Activated T-helper 1 cell treated with anti-CD3 and anti-CD28 coated beads, Interleukin-2, amount 50 U/mL, for 16 hours (primary cell): Measurements from ENCODE around the gene SRRM1.
"Not testable (repeated sequence)": the region's sequence is repeated elsewhere in the genome, so short reads cannot be mapped to it uniquely, and the experiment has no call there.

ENCODE experiments used
- DNase-seq, 2 donors: peaks; one replicate each; pipeline ENCODE4 v3.0.0-alpha.2; 2020; ENCODE audit warnings: low read depth in 1 of 2, low spot score in 1 of 2

The SRRM1 gene

GRCh38 chr1:24641646-24642151 is 1.4 kb upstream of the SRRM1 start:
- DNase-seq, result peak in 1 of 2 donors; percentile 3

DNA sequence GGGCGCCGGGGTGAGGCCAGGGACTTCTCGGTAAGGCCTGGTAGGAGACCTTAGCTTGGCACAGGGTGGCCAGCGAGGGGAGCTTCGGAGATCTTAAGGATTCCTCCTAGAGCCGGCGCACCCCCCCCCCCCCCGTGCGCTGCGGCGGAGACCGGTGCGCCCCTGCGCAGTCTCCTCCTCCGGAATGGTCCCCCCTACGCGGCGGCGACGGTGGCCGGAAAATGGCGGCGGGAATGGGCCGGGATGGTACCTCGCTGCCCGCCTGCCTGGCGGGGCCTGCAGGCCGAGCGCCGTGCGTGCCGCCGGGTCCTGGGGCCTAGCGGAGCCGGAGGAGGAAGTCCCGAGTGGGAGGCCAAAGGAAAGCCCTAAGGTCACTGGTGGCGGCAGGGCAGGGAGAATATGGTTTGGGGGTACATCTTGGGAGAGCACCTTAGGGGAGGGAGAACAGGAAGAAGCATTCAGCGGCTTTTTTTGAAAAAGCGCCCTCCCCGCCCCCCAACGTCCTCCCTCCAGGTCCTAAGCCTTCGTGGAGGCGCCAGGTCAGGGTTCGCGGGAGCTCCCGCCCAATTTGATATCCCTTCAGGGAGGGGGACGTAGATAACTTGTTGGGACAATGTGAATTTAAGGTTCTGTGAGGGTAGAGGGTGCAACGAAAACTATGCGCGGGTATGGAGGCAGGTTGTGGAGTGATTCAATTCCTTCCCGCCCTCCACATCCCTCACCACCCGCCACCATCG is 429 bp downstream of the SRRM1 start:
- peak in 1 of 2 donors; percentile 42 for DNase-seq

DNA sequence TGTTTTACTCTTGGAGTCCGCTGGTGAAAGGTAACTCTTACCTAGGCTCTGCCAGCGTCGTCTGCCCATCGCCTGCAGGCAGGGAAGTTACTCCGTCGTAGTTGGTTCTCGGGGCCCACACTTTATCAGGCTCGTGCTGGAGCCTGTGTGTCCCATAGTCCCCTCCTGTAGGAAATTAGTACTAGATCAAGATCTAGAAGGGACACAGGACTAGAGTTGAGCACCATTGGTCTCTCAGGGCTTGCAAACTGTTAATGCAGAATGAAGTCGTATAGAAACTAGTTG is 940 bp downstream of the SRRM1 start:
- no peak for DNase-seq

GRCh38 chr1:24648919-24649318 is 5.8 kb downstream of the SRRM1 start:
- DNase-seq, result no peak

DNA sequence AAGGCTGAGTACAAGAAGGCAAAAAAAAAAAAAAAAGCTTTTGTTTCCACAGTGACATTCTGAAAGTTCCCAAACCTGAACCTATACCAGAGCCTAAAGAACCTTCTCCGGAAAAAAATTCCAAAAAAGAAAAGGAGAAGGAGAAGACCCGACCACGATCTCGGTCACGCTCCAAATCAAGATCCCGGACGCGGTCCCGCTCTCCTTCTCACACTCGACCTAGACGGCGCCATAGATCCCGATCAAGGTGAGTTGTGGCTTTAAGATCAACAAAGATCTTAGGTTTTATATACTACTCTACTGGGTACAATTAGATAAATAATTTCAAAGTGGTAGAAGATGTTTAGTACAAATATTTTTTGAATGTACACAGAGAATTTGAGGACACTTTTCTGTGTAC is 9.3 kb downstream of the SRRM1 start:
- DNase-seq, result no peak

DNA sequence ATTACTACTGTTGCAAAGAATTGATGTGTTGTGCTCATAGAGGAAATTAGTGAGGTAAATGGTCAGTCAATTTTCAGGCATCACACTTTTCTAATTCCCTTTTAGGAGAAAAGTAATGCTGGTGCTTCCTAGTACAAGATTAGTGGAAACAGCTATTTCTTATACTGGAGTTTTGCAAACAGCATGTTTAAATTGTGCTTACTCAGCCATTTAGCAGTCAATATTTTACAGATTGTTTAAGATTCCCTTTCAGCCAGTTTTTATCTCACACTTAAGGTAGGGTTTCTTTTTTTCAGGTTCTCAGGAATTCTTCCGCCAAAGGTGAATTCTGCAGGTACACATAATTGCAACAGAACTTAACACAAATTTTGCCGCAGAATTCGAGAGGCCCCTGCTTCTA is 10.9 kb downstream of the SRRM1 start:
- DNase-seq, result no peak

DNA sequence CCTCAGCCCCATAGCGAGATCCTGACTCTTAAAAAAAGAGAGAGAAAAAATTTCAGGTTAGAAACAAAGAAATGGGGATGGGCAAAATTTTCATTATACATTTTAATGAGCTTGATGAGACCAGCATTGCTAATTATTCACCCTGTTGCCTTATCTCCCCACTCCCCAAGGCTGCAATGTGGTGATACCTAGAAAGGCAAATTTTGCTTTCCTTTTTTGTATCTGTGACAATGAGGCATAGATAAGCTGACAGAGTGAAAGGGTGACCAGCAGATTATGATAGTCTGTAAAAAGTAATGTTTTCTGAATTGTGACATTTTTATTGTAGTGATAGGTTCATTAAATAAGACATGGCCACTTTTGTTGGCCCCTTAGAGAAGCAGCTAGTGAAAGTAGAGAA is 12.9 kb downstream of the SRRM1 start:
- DNase-seq, result no peak

GRCh38 chr1:24657781-24658180 is 14.7 kb downstream of the SRRM1 start:
- no peak for DNase-seq

- DNase-seq, result no peak
Measured at GRCh38 chr1:24659166-24659904, 16.2 kb downstream of the SRRM1 start.

GRCh38 chr1:24659993-24660665 is 17.0 kb downstream of the SRRM1 start:
- no peak for DNase-seq

- DNase-seq, result no peak
Measured at GRCh38 chr1:24664507-24665033, 21.5 kb downstream of the SRRM1 start.

DNA sequence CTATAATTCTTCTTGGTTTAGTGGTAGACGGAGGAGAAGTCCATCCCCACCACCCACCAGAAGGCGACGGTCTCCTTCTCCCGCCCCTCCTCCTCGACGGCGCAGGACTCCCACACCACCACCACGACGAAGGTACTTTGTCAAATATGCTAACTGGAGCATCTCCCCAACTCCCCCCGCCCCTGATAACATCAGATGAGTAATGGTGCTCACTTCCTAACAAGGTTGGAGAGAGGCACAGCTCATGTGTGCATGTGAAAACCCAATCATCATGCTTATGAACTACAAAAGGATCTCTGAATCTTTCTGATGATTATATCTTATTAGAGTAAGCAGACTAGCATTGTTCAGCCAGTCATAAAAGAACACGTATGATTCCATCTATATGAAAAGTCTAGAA is 23.7 kb downstream of the SRRM1 start:
- DNase-seq, result no peak

DNA sequence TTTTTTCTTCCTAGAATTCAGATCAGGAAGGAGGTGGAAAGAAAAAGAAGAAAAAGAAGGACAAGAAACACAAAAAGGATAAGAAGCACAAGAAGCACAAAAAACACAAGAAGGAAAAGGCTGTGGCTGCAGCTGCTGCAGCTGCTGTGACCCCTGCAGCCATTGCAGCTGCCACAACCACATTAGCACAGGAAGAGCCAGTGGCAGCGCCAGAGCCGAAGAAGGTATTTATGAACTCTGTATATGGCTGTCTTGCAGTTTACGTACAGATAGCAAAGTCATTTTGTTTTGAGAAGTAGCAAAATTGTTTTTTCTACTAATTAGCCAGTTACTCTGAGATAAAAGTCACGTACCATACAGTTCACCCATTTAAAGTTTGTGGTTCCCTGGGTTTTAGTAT is 28.3 kb downstream of the SRRM1 start:
- DNase-seq, result not testable (repeated sequence)

DNA sequence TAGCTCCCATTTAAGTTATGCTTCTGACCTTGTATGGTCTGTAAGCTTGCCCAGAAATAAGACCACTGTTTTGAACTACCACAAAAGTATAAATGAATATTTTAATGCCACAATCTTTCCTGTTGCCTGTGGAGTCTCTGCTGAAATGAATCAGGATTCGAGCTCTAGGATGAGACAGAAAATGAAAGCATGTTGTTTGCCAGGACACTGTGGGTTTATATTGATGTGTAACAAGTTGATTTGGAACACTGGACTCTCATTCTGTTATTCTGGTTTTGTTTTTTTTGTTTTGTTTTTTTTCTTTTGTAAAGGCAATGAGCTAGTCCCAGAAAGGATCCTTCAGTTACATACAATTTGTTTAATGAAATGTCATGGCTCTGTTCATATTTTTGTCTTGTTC is 29.6 kb downstream of the SRRM1 start:
- DNase-seq, result not testable (repeated sequence)

DNA sequence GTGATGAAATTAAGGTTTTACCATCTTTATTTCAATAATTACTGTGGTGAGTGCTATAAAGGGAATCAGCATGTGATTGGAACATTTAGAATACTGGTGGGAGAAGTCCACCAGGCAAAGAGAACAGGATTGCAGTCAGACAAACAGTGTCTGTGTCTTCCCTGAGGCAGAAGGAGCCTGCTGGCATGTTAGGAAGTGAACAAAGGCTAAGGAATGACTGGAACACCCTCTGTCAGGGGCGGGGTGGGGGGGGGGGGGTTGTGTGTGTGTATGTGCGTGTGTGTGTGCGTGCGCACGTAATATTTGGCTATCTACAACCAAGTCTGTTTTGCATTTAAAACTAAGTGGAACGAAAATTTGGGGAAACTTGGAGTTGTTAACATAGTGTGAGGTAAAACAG is 30.2 kb downstream of the SRRM1 start:
- no peak for DNase-seq

- DNase-seq, result not testable (repeated sequence)
Measured at GRCh38 chr1:24678421-24678820, 35.3 kb downstream of the SRRM1 start.

GRCh38 chr1:24679725-24680124 is 36.6 kb downstream of the SRRM1 start:
- DNase-seq, result no peak

DNA sequence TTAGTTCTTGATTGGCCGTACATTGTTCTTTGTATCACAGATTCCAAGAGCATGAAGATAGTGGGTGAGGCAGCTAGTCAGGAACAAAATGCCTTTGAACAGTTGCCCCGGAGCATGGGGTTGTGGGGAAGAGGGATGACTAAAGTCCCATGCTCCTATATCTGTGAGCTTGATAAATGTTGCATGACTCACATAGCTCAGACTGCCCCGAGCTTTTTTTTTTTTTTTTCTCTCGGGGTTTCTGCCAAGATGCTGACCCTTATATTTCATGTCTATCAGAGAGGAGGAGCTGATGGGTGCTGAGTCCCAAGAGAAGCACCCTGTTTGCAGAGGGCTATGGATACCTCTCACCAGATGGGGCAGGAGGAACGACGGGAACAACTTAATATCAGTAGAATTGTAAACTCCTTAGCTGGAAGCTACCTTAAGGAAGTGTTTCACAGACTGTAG is 40.6 kb downstream of the SRRM1 start:
- DNase-seq, result no peak

GRCh38 chr1:24688033-24688432 is 44.9 kb downstream of the SRRM1 start:
- no peak for DNase-seq

DNA sequence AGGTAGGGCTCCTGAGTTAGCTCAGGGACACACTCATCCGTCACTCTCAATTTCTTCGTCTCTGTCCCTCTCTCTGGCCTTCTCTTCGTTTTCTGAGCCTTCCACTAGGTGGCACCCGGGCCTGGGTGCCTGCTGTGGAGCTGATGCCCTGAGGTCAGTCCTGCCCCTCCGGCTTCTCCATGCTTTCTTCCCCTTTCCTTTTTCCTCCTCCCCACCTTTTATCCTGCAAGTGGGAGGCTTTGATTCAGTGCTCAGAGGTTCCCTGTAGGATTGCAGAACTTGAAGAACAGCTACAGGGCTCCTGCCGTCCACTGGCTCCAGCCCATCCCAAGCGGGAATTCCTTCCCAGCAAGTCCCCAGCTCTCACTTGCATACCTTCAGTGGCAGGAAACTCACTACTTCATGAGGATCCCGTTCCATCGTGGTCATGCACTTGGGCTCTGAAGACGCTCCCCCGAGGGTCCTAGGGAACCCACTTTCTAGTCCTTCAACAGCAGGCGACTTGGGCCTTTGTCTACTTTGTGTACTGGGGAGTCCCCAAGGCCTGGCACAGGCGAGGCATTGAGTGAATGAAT is 45.6 kb downstream of the SRRM1 start:
- peak; percentile 11 to 19 for DNase-seq

GRCh38 chr1:24691051-24691450 is 47.9 kb downstream of the SRRM1 start:
- DNase-seq, result no peak
